T-helper 1 cell (primary cell): ENCODE measurements around the gene LINGO1.

Source experiments
- DNase-seq, 5 donors: peaks; one replicate each; pipeline ENCODE4 v3.0.0-alpha.2; 2012 to 2020
- total RNA-seq, 4 donors: gene quantifications; one replicate each; lab custom pipeline; 2026; lab: John Stamatoyannopoulos, UW

LINGO1 gene, protein sequence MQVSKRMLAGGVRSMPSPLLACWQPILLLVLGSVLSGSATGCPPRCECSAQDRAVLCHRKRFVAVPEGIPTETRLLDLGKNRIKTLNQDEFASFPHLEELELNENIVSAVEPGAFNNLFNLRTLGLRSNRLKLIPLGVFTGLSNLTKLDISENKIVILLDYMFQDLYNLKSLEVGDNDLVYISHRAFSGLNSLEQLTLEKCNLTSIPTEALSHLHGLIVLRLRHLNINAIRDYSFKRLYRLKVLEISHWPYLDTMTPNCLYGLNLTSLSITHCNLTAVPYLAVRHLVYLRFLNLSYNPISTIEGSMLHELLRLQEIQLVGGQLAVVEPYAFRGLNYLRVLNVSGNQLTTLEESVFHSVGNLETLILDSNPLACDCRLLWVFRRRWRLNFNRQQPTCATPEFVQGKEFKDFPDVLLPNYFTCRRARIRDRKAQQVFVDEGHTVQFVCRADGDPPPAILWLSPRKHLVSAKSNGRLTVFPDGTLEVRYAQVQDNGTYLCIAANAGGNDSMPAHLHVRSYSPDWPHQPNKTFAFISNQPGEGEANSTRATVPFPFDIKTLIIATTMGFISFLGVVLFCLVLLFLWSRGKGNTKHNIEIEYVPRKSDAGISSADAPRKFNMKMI
- 0 reads per million in 4 donors for total RNA-seq

DNA sequence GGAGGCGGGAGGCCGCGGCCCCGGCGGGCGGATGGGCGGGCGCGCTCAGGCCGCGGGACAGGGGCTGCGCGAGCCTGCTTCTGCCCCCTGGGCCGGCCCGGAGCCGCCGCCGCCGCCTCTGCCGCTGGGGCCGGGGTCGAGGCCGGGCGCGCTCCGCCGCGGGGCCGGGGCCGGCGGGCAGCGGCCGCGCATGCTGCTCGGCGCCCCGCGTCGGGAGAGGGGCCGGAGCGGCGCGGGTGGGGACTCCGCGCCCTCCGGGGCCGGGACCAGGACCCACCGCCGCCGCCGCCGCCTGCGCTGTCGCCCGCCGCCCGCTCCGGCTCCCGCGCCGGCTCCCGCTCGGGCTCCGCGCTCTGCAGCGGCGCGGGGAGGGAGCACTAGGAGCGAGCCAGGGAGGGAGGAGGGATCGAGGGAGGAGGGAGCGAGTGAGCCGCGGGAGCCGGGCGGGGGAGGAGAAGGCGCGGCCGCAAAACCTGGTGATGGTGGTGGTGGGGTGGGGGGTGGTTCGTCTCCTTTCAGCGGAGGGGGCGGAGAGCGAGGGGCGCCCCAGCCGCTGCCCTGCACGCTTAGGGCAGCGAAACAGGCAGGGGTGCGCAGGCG, at the start of gene LINGO1:
LINGO1 (minus strand) TSS at position 379 of the 600 bp plus-strand sequence. CDS start 597 bp downstream, outside the sequence.
- DNase-seq = no peak

DNA sequence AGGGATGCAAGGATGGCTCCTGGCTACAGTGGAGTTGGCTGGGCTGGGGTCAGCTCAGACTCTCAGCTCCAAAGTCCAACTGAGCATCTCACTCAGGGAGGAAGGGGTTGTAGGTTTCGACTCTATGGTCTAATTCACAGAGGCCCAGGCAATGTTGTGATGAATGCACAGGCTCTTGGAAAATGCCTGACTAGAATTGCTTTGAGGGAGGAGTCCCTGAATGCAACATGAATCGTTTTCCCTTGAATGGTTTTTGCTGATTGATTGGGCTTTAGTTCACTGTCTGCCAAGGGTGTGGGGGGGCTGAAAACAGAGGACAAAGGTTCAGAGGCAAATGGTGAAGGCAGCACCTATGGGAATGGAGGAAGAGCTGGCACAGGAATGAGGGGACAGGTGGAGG, 48.6 kb upstream of the LINGO1 start:
- DNase-seq = no peak

DNA sequence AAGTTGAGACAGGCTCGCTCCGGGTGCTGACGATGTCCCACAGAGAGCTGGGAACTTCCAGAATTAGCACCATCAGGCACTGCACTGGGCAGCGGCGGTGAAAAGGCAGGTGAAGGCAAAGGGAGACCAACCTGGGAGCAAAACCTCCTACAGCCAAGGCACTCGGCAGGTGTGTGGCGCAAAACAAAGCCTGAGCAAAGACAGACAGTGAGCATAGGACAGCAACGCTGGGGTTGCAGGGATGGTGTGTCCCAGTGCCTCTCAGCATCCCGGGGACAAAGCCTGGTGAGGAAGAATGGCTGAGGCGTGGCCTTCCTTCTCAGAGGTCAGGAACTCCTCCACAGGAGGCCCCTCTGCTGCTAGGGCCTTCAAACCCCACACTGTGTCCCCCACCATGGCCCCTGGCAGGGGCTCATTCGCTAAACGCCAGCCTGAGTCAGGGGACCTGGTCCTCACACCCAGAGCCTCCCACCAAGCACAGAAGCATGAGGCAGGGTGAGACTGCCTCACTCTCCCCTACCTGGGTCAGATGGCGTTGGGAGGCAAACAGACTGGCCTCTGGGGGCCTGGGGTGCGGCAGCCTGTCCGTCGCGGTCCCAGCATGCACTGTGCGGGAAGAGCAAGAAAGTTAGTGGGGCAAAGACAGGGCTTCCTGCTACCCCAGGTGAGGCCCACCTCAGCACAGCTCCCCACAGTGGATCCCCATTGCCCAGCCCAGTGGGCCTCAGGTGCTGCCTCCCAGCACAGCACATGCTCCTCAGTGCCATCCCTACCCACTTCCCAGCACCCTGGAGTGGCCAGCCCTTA, 44.1 kb upstream of the LINGO1 start:
- no peak for DNase-seq

DNA sequence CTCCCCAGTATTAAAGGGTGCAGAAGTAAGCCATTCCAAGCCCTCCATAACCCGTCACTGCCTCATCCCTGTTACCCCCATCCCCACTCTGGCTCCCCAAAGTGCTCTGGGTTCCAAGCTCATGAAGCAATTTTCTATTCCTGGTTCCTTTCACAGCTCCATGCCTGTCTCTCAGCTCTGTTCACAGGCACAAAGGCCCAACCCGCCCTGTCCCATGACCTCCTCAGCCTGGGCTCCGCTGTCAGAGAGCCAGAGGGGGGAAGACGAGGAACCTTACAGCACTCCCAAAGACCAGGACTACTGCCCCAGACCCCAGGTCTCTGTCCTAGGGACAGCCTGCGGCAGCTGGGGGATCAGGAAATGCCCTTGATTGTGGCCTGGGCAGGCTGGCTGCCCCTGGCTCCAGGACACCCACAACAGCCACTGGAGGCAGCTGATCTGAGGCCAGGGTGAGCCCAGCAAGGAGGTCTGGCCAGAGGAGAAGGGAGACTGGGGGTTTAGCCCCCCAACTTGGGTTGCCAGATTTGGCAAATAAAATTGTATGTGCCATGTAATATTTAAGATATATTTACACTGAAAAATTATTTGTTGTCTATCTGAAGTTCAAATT, 43.2 kb upstream of the LINGO1 start:
- no peak for DNase-seq

DNA sequence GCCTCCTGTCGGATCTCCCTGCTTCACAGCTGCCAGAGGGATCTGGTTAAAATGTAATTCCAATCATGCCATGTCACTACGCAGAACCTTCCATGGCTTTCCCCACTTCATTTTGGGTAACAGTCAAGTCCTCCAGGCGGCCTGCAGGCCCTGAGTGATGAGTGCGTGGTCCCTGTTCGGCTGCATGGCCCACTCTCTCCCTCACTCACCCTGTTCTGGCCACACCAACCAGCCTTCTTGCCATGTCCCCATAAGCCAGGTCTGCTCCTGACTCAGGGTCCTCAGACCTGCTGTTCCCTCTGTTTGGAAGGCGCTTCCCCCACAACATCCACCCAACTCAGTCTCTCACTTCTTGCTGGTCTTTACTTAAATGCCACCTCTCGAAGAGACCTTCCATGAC, 41.6 kb upstream of the LINGO1 start:
- no peak for DNase-seq

DNA sequence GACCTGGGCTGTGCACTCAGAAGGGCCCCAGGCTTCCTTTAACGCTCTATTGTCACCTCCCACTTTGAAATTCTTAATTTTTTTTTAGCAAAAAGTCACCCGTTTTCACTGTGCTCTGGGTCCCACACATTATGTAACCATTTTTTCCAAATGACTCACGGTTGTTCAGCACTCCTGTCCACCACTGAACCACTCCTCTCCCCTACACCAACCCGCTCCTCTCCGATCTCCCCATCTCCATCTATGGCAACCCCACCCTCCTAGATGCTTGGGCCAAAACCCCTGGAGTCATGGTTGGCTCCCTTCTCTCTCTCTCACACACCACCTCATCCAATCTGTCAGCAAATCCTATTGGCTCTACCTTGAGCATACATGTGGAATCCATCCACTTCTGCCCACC, 41.2 kb upstream of the LINGO1 start:
- no peak for DNase-seq

DNA sequence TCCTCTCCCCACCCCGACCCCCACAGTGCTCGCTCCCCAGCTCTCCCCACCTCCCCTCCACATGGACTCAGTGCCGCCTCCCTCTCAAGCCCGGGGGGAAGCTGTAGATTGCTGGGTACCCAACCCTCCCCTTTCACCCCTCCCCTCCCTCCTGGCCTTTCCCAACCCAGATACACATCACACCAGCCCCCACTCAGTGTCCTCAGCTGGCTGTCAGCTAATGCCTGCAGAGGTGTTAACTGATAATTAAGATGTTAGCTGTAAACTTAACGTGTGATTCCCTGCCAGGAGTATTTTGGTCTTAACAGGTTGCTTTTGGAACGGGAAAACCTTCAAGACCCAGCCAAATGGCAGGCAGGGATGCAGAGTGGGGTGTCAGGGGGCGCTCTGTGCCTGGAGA, 39.4 kb upstream of the LINGO1 start:
- DNase-seq = no peak

DNA sequence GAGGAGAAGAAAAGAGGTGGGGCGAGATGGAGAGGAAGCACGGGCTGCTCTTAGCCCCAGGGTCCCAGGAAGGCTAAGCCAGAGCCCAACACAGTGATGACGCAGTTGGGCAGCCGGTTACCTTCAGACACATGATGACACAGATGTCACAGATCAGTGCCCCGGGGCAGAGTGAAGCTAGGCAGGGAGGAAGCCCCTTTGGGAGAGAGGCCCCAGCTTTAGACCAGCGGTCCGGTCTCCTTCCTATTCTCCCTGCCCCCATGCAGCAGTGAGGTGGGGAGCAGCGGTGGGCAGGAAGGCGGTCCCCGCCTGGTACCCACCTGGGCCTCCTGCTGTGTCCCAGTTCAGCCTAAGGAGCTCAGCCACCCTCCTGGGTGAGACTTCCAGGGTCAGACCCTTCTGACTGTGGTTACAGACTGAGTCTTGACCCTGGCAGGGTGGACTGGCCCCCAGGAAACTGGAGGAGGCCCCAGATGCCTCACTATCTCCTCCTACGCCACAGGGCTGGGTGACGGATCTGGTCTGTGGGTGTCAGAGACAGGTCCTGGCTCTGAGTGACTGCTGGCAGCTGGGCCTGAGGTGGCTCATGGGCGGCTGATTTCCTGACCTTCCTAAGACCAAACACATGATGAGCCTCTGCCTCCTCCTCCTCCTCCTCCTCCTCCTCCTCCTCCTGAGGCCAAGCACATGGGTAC, 38.8 kb upstream of the LINGO1 start:
- no peak for DNase-seq

DNA sequence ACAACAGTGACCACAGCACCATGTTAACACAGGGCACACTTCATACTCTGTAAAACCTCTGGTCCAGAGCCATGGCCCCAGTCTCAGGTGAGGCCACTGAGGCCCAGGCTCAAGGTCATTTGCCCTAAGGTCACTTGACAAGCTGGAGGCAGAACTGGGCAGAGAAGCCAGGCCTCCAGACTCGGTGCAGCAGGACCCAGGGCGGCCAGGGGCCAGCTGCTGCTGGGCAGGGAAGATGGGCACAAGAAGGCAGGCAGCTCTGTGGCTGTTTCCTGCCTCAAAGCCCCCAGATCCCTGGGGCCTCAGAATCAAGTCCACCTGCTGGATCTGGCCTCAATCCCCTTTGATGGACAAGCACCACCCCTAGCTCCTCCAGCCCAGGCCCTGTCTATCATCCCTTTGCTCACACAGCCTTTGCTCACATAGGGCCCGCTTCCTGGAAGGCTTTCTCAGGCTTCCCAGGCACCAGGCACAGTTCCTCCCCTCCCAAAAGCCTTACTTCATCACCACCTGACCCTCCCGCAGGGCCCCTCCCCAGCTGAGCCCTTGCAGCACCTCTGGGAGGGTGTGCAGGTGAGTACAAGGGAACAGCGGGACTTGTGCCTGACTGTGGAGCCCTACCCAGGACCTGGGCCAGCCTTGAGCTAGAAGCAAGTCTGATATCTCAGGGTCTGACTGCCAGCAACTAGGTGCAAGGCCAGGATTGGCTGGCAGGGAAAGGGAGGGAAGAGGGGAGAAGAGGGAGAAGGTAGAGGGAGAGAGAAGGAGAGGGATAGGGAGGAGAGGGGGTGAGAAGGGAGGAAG, 38.0 kb upstream of the LINGO1 start:
- DNase-seq = no peak

DNA sequence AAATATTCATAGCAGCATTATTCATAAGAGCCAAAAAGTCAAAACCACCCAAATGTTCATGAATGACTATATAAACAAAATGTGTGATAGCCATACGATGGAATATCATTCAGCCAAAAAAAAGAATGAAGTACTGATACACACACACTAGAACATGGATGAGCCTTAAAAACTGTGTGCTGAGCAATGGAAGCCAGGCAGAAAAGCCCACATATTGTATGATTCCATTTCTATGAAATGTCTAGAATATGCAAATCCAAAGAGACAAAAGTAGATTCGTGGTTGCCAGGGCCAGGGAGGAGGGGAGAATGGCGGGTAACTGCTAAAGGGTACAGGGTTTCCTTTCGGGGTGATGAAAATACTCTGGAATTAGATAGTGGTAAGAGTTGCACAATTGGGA, 37.2 kb upstream of the LINGO1 start:
- no peak for DNase-seq

DNA sequence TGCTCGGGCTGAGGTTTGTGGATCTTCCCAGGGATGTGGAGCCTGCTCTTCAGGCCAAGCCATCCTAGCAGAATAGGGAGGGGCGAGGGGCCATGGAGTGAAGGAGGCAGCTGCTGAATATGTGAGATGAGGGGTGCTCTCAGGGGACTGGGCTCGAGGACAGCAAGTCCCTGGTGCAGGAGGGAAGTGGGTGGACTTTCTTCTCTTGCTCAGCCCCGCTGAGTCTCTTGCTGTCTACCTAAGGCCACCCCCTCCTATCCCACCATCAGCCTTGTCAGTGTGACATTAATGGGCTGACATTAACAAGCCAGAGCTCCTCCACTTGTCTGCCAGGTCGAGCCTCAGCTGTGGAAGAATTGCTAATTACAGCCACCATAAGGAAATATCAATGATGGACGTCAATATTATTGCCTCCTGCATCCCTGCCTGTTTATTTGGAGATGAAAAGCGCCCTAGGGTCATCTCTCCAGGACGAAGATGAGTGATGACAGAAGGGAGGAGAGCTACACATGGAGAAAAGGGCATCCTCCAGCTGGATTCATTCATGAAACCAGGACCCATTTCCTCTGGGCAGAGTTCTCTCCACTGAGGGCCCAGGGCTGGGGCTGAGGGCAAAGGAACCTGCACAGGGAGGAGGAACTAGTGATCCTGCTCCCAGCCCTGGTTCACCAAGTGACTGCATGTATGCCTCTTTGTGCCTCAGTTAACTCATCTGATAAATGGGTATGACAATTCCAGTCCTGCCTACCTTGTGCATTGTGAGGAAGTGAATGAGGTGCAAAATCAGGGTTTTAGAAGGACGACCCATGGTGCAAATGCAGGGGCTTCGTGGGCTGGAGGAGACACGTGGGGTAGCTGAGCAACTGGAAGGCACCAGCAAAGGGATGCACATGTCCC, 34.9 kb upstream of the LINGO1 start:
- DNase-seq = no peak

DNA sequence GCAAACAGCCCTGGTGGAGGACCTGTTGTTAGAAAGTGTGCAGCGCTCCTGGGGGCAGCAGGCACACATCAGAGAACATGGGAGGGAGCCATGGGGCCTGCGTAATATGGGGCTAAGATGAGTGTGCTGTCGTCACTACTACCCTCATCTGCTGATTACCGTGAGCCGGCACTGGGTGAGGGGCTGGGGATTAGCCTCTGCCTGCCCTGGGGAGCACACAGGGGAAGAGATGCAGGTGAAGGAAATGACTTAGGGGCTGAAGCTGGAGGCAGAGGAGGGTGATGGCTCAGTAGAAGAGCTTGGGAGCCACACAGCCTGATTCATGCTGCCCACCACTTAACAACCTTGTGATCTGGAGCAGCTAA, 33.6 kb upstream of the LINGO1 start:
- no peak for DNase-seq

DNA sequence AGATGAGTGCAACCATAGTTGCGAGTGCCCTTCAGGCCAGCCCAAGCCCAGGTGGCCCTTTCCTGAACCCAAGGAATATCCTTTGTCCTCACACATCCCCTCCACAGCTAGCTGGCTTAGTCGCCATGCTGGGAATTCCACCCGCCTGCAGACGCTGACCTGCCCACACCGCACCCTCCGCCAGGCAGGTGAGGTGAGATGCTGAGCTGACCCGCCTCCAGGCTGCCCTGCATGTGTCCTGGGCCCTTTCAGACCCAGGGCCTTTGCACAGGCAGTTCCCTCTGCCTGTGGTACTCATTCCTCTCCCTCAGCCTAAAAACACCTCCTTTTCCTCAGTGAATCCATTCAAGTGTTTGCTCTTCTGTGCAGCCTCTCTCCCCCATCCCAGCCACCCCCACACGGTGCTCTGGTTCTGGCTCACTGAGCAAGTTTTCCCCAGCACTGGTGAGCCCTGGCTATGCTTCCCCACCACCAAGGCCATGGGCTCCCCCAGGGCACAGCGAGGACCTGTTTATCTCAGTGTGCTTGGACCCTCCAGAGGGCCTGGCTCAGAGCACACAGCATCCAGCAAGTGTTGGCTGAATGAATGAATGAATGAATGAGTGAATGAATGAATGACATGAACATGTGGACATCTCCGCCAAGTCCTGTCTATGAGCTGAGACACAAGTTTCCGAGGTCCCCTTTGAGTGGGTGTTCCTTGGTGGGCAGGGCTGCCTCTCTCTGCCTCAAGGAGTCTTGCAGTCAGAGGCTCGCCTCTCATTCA, 33.0 kb upstream of the LINGO1 start:
- no peak for DNase-seq

DNA sequence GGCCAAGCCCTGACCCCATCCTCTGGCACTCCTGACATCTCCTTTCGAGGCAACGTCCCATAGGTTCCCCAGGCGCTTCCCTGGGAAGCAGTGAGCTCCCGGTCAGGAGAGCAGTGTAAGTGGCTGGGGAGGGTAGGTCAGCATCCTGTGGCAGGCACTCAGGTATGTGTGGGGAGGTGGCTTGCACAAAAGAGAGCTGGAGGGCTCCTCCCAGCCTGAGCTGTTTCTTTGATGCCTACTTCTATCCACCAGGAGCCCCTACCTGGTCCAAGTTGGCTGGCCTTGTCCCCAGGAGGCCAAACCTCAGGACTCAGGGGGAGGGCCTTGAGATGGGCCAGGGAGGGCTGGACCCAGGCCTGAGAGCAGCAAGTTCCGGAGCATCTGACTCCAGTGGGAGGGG, 31.7 kb upstream of the LINGO1 start:
- DNase-seq = no peak

DNA sequence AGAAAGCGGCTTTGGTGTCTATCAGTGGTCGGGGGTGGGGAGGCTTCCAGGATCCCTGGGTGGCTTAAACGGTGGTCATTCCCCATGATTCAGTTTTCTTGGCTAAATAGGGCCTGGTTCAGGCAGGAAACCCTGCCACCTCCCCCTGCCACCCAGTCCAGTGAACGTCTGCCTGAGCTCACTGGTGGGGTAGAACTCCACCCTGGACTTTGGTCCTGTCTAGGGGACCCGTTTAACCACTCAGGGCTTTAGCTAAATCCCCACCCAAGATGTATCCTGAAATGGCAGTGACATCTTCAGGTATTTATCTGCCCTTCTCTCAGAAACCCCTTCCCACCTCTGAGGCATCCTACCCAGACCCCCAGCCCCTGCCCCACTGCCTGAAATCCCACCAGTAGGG, 30.5 kb upstream of the LINGO1 start:
- no peak for DNase-seq

DNA sequence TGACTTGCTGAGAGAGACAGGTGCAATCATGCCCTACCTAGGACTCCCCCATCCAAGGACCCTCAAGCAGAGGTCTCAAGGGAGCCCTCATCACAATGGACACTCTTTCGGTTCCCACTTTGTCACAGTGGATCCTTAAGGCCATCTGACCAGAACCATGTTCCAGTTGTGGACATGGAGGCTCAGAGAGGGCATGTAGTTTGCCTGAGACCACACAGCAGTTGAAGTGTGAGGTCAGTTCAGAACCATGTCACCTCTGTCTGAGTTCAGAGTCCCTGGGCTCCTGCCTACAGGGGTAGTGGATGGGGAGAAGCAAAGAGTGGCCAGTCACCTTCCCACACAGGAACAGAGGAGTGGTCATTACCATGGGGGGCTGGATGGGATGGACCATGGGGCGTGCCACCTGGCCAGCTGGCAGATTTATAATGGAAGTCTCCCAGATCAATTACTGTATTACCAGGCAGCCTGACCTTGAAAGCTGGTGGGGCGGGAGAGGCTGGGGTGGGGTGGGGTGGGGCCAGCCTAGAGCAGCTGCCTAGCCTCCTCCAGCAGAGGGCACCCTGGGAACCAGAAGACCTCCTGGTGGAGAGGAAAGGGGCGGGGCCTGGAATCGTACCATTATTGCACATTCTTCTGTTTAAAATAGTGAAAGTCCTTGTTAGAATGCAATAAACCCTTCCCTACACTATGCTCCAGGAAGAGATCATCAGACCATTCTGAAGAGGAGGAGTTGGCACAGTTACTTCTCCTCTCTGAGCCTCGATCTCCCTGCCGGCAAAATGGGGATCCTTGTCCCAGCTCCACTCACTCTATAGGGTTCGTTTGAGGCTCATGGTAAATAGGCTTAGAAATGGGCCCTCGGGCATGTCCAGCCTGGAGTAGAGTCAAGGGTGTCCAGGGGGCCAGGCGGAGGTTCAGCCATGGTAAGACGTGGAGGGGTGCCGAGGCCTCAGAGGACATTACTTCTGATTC, 26.9 kb upstream of the LINGO1 start:
- no peak for DNase-seq

DNA sequence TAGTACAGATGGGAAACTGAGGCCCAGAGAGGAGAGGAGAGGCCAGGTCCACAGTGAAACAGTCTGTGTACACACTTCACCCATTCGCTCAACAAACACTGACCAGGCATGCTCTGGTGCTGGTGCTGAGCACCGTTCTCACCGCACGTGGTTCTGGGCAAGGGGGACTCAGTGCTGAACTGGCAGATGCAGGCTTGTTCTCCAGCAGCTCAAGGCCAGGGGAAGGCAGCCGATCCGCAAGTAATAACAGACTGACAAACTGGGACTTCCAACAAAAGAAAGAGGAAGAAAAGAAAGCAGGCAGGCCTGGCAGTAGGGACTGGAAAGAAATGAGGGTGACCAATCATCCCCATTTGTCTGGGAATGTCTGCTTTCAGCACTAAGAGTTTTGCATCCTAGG, 25.6 kb upstream of the LINGO1 start:
- DNase-seq = no peak

DNA sequence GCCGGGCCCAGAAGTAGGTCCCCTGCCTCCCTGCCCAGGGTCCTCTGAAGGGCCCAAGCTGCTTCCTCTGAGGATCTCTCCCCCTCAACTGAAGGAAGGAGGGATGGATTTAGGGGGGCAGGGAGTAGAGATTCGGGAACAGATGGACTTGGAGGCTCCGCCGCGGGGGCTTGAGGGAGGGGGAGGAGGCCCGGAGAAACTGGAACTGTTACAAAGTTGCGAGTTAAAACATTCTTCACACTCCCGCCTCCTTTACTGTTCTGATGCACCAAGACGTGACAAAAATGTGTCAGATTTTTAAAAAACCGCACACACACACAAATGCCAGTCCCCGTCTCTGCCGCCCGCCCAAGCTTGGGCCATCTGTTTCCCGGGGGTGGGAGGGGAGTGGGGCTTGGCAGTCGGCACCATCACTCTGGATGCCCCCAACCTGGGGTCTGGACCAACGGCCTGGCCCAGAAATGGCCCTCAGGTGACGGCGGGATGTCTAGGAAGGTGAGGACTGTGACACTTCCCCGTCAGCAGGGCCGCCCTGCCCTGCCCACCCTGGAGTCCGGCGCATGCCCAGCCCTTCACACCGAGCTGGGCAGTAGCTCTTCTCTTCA, 25.0 kb upstream of the LINGO1 start:
- DNase-seq = no peak
